Fibroblast of lung (primary cell): Measurements from ENCODE around the gene TNFRSF14. TPM values are rescaled to one million over a fixed set of nuclear protein-coding genes. Genes with fewer than 3 reads are reported as not detected.

Source experiments
- DNase-seq, 2 donors: peaks; one replicate each; pipeline versions ENCODE4 v3.0.0 to v3.0.0-alpha.2; 2010; ENCODE audit warnings: low read depth in 2 of 2
- H2AFZ ChIP-seq: 2 replicates; pipeline ENCODE4 v1.5.1; 2012; ENCODE audit warnings: low read length, control low read depth, inconsistent platforms
- H3K27ac ChIP-seq: 2 replicates; pipeline ENCODE4 v1.5.1; 2011; ENCODE audit warnings: low read length, control low read depth; ENCODE audit not compliant: insufficient read depth
- H3K27me3 ChIP-seq: 2 replicates; pipeline ENCODE4 v1.5.1; 2011; ENCODE audit warnings: mild to moderate bottlenecking, low read length; ENCODE audit not compliant: control insufficient read depth, insufficient read depth
- H3K36me3 ChIP-seq: 2 replicates; pipeline ENCODE4 v1.5.1; 2011; ENCODE audit warnings: low read length; ENCODE audit not compliant: control insufficient read depth, insufficient read depth
- H3K4me1 ChIP-seq: 2 replicates; pipeline ENCODE4 v1.5.1; 2011; ENCODE audit warnings: low read length; ENCODE audit not compliant: control insufficient read depth, insufficient read depth; ENCODE audit errors: extremely low read depth
- H3K4me2 ChIP-seq: 2 replicates; pipeline ENCODE4 v1.5.1; 2011; ENCODE audit warnings: low read length, control low read depth; ENCODE audit not compliant: insufficient read depth; ENCODE audit errors: extremely low read depth
- H3K4me3 ChIP-seq, 4 experiments: fragments of 200-600 bp in 1 of 4; sonication (generic) in 1 of 4; replicated peaks in 1 of 4; 2 replicates each; pipeline ENCODE4 v1.5.1; 2011 to 2016; ENCODE audit warnings: low read length in 4 of 4, low read depth in 3 of 4, mild to moderate bottlenecking in 3 of 4, control low read depth in 2 of 4, inconsistent platforms in 1 of 4, mixed read lengths in 1 of 4; ENCODE audit not compliant: insufficient read depth in 1 of 4; ENCODE audit errors: control extremely low read depth in 1 of 4
- H3K79me2 ChIP-seq: 2 replicates; pipeline ENCODE4 v1.5.1; 2012; ENCODE audit warnings: mild to moderate bottlenecking, low read length, inconsistent platforms; ENCODE audit not compliant: control insufficient read depth, insufficient read depth
- H3K9ac ChIP-seq: 2 replicates; pipeline ENCODE4 v1.5.1; 2011; ENCODE audit warnings: mild to moderate bottlenecking, low read length, control low read depth; ENCODE audit not compliant: insufficient read depth
- H3K9me3 ChIP-seq: 2 replicates; pipeline ENCODE4 v1.5.1; 2012; ENCODE audit warnings: low read depth, low read length; ENCODE audit not compliant: control insufficient read depth, insufficient read depth
- H4K20me1 ChIP-seq: 2 replicates; pipeline ENCODE4 v1.5.1; 2011; ENCODE audit warnings: low read length; ENCODE audit not compliant: control insufficient read depth, insufficient read depth; ENCODE audit errors: extremely low read depth
- CTCF ChIP-seq, 2 donors: IDR thresholded peaks in 1 of 2; conservative IDR thresholded peaks in 1 of 2; 1 replicate in 1 of 2; 2 replicates in 1 of 2; pipeline ENCODE4 v1.5.1; 2011 to 2012; ENCODE audit warnings: low read length in 2 of 2, control low read depth in 1 of 2, inconsistent platforms in 1 of 2, low read depth in 1 of 2, mild to moderate bottlenecking in 1 of 2
- EZH2 ChIP-seq: IDR thresholded peaks from 2 replicates; pipeline ENCODE4 v1.5.1; 2012; ENCODE audit warnings: low read length, control low read depth, mild to moderate bottlenecking; ENCODE audit errors: missing control alignments
- polyA plus RNA-seq, 2 donors: library from polyadenylated mRNA; depleted of rRNA in 1 of 2; stranded (reverse) in 1 of 2; unstranded in 1 of 2; fragments of >200 nt; gene quantifications; 2 replicates each; pipeline ENCODE4 v1.2.1, GENCODE V29; 2011 to 2012; ENCODE audit warnings: missing spikeins in 1 of 2
- total RNA-seq: library from RNA; depleted of rRNA; stranded (reverse); fragments of >200 nt; gene quantifications from 2 replicates; pipeline ENCODE4 v1.2.1, GENCODE V29; 2014

The TNFRSF14 gene
- total and polyA plus RNA-seq, 2 donors (not counting 1 experiment from before 2014, with no cell fraction given), result 15.2 to 85.0 TPM

- H3K4me3 ChIP-seq, result no peak overlapping the region
- TF ChIP-seq EZH2, result no peak
- TF ChIP-seq CTCF (conservative IDR thresholded peaks at IDR 0.05 in 1 of 2, IDR thresholded peaks at IDR 0.05 in 1 of 2; ENCODE audit: low read depth in 1 of 2, low read length in 2 of 2), result no peak
- no peaks in the 10 kb centered on the region for H3K36me3 ChIP-seq
- DNase-seq, result no peak
- no peak overlapping the region for H2AFZ ChIP-seq
- no peaks in the 10 kb centered on the region for H3K9me3 ChIP-seq
- H3K27ac ChIP-seq, result no peak overlapping the region
- H3K4me1 ChIP-seq, result no peaks in the 10 kb centered on the region
- no peak overlapping the region for H3K9ac ChIP-seq
- H3K4me2 ChIP-seq, result no peak overlapping the region
- peaks cover 14% of the 10 kb centered on the region for H3K27me3 ChIP-seq
- H3K79me2 ChIP-seq, result no peaks in the 10 kb centered on the region
- no peaks in the 10 kb centered on the region for H4K20me1 ChIP-seq
Observed at GRCh38 chr1:2534315-2534686, 21.9 kb upstream of the TNFRSF14 start.

- no peak overlapping the region for H2AFZ ChIP-seq
- H3K4me2 ChIP-seq, result no peak overlapping the region
- H3K9ac ChIP-seq, result no peak overlapping the region
- peaks cover 14% of the 10 kb centered on the region for H3K27me3 ChIP-seq
- H3K79me2 ChIP-seq, result no peaks in the 10 kb centered on the region
- no peaks in the 10 kb centered on the region for H3K4me1 ChIP-seq
- H3K9me3 ChIP-seq, result no peaks in the 10 kb centered on the region
- no peak overlapping the region for H3K4me3 ChIP-seq
- peak in 1 of 2 donors; percentile 73 for DNase-seq
- TF ChIP-seq CTCF (conservative IDR thresholded peaks at IDR 0.05 in 1 of 2, IDR thresholded peaks at IDR 0.05 in 1 of 2; ENCODE audit: low read depth in 1 of 2, low read length in 2 of 2) (no peak), EZH2 (no peak)
- no peaks in the 10 kb centered on the region for H3K36me3 ChIP-seq
- no peaks in the 10 kb centered on the region for H4K20me1 ChIP-seq
- no peak overlapping the region for H3K27ac ChIP-seq
Observed at GRCh38 chr1:2534687-2535441, 21.3 kb upstream of the TNFRSF14 start.

- H2AFZ ChIP-seq, result no peak overlapping the region
- no peak overlapping the region for H3K4me3 ChIP-seq
- no peak overlapping the region for H3K9ac ChIP-seq
- no peaks in the 10 kb centered on the region for H4K20me1 ChIP-seq
- no peaks in the 10 kb centered on the region for H3K9me3 ChIP-seq
- H3K79me2 ChIP-seq, result no peaks in the 10 kb centered on the region
- DNase-seq, result no peak
- H3K27ac ChIP-seq, result no peak overlapping the region
- H3K36me3 ChIP-seq, result no peaks in the 10 kb centered on the region
- H3K4me1 ChIP-seq, result no peaks in the 10 kb centered on the region
- peaks cover 14% of the 10 kb centered on the region for H3K27me3 ChIP-seq
- no peak for TF ChIP-seq EZH2
- H3K4me2 ChIP-seq, result no peak overlapping the region
Observed at GRCh38 chr1:2535455-2535854, 20.7 kb upstream of the TNFRSF14 start.
